EL (cell line): ENCODE measurements around the gene OGFR.
A peak's percentile ranks its signal among the peaks of the same experiment; 100 is the strongest.

Source experiments
- DNase-seq: peaks from one replicate; pipeline ENCODE4 v3.0.0-alpha.2; 2016

Gene OGFR

DNA sequence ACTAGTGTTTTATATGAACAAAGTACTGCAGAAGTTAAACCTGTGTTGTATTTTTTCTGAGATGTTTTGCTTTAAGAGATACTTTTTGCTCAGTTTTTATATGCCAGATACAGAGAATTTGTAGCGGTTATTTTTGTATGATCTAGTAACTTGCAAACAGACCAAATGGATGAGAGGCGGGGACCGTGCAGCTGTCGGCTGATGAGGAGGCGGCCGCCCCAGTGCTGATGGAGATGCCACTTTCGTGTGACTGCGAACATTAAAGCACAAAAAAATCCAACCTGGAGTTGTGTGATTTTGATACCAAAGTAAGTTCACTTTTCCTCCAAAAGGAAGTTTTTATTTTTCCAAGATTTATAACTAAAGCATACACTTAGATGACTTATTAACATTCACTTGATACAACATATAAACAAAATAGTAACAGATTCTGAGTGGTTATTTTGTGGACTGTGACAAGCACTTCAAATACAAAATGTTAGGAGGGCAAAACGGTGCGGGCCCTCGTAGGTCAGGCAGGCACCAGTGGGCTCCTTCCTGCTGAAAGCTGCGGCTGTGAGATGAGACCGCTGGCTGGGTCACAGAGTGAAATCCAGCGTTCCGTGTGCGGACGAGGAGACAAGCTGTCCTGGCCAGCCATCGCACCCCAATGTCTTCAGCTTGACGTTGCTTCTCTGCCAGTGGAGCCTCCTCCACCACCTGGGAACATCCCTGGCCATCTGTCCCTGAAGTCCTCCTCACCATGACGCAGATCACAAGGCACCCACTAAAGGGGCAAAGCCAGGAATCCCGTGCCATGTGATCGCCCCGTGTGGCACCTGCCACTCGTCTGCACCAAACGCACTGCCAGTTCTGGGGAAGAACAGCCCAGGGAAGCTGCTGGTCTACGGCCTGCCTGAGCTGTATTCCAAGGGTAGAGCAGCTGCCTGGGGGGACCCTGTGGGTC, 4.0 kb upstream of the OGFR start:
- no peak for DNase-seq

GRCh38 chr20:62801284-62802010, 3.2 kb upstream of the OGFR start:
- no peak for DNase-seq

DNA sequence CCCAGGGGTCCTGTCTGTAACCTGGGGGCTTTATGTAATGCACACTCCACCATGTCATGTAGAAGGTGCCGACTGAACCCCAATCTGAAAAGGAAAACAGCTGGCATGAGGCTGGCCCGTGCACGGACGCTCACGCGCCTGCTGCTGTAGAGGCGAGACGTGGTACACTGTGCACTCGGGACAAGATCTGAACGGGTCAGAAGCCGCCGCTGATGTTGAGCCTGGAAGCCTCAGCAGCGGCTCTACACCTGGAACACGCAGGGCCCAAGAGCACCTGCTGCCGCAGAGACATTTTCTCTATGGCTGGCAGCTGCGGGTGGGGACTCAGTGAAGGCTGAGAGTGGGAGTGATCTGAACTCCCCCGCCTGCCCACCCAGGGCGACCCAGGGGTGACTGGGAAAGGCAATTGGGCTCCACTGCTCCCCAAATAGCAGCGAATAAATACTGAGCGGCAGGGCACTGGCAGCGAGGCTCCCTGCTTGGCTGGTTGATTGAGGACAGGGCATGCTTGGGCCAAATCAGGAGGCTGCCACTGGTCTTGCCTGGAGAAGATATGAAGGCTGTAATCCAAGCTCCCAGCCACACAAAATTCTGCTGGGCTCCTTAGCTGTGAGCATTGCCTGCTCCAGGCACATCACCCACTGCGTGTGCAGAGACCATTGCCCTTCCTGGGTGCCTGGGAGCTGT, 2.5 kb upstream of the OGFR start:
- DNase-seq: no peak

DNA sequence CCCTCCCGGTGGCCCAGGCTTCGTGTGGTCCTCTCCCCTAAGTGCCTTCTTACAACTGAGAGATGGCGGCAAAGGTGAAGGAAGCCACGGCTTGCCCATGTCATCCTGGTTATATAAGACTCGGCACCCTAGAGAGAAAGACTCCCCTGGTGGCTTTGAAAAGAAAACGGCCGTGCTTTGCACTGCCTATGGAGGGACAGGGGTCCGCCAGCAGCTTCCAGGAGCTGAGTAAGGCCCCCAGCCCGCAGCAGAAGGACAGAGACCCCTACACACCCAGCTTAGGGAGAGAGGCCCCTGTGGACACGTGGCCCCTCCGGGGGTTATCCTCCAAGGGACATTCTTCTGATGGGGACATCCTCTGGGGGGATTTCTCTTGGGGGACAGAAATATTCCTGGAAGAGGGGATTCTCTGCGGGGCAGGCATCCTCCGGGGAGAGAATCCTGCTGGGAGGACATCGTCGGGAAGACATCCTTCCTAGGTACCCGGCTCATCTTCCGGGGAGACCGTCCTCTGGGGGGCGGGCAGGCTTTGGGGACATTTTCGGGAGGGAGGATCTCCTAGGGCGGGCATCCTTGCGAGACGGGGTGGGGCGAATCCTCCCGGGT, 511 bp upstream of the OGFR start:
- no peak for DNase-seq

- DNase-seq: no peak
These were observed 598 bp downstream of the OGFR start for GRCh38 chr20:62805155-62805710.

DNA sequence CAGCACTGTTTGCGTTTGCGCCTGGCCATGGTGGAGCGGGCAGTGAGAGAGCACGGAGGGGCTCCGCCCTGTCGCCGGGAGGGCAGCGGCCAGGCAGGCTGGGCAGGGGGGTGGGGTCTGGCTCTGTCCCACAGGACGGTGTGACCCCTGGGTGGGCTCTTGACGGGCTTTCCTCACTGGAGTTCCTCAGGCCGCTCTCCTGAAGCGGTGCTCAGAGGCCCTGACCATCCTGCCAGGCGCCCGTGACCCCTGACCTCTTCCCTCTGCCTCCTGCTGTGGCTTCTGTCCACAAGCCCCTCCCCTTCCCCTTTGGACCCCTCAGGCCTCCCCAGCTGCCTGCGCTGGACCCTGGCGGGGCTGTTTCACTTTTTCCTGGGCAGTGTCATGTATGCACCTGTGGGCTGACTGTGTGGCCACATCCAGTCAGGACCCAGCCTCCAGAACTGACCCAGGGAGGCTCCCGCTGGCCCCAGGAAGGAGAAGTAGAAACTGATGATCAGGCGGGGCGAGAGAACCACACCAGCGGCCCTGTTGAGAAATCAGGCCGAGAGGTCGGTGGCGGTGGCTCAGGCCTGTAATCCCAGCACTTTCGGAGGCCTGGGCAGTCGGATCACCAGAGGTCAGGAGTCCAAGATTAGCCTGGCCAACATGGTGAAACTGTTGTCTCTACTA, 1.2 kb downstream of the OGFR start:
- peak; percentile 29 for DNase-seq

DNA sequence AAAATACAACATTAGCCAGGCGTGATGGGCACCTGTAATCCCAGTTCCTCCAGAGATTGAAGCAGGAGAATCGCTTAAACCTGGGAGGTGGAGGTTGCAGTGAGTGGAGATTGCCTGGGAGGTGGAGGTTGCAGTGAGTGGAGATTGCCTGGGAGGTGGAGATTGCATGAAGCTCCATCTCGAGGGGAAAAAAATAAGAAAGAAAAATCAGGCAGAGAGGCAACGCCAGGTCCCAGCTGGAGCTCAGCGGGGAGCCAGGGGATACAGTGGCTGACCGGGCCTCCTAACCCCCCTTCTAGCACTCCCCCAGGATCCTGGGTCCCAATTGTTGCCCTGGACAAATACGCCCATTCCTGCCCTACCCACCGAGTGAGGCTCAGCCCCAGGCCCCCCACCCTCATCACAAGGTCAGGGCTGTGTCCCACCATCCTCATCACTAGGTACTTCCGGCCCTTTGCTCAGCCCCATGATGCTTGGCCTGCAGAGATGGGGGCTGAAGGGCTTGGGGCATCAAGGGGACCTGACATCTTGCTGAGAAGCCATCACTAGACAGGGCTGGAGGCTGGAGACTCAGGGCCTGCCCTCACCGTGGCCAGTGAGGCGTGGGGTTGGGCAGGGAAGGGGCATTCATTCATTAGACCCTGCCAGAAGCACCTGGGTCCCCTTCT, 1.9 kb downstream of the OGFR start:
- no peak for DNase-seq

GRCh38 chr20:62807444-62808210, 3.0 kb downstream of the OGFR start:
- DNase-seq: no peak

- DNase-seq: peak; percentile 66
These were observed 3.7 kb downstream of the OGFR start for GRCh38 chr20:62808211-62808865.

- no peak for DNase-seq
These were observed 5.1 kb downstream of the OGFR start for GRCh38 chr20:62809530-62810428.

- no peak for DNase-seq
These were observed 6.7 kb downstream of the OGFR start for GRCh38 chr20:62811320-62811719.

DNA sequence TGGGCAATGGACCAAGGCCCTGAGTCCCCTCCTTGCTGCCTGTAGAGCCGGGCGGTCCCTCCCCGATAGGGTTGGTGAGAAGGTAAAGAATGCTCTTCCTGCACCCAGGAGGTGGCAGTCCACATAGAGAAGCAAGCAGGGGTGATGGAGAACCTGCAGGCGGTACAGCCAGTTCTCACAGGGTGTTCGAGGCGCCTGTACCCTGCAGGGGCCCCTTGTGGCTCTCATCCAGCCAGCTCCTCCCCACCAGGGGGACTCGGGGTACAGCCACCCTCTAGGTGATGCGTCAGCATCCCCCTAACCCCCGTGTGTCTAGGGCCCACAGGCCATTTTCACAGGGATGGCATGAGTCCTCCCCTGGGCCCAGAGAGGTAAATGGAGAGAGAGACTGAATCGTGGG, 7.1 kb downstream of the OGFR start:
- no peak for DNase-seq

- no peak for DNase-seq
These were observed 7.7 kb downstream of the OGFR start for GRCh38 chr20:62812181-62812906.

GRCh38 chr20:62812907-62813200, 8.2 kb downstream of the OGFR start:
- no peak for DNase-seq

GRCh38 chr20:62813588-62813987, 9.0 kb downstream of the OGFR start:
- no peak for DNase-seq

DNA sequence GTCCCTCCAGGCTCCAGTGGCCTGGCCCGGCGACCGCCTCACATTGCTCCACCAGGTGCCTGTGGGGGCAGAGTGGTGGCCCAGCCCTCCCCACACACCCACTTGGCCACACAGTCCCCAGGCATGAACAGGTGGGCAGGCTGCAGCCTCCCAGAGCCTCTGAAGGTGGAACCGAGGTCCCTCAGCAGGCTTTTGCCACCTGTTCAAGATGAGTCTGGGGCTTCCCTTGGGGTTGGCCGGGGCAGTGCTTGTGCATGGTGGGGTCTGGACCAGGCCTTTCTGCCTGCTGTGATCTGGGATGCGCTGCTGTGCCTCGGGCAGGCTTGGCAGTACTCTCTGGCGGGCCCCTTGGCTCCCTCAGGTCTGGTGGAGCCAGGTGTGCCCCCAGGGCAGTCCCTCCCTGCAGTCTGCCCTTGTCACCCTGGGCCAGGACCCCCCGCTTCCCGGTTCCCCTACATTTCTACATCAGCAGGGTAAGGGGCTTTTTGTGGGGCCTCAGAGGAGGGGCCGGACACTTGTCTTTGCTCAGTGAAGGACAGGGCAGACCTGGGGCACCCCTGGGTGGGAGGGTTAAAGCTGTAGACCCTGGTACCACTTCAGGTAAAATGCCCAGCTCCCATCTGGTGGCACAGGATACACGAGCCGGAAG, 9.5 kb downstream of the OGFR start:
- no peak for DNase-seq

DNA sequence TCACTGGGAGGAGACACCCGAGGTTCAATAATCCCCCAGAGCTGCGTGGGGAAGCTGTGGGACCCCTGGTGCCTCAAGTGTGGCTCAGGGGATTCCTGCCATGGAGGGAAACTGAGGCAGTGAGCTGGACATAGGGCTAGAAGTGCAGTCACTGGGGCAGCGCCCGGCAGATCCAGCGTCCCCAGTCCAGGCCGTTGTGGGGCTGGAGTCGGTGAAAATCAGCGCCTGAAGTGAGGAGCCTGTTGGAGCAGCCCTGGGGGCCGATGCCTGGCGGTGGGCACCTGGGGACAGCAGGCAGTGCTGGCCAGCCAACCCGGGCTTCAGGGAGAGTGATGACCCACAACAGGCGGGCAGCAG, 10.1 kb downstream of the OGFR start:
- DNase-seq: no peak
